Gastroesophageal sphincter (tissue), 4 donors: Measurements from ENCODE around the gene NT5C1B. TPM values are rescaled to one million over a fixed set of nuclear protein-coding genes. Genes with fewer than 3 reads are reported as not detected.

ENCODE experiments used
- ATAC-seq: fragments of 150-250 bp; one replicate; pipeline ENCODE4 v1.9.1; 2016; ENCODE audit warnings: mild to moderate bottlenecking, moderate library complexity
- H3K27ac ChIP-seq, 4 donors: fragments of 200-600 bp; sonication (generic) in 3 of 4; 1 replicate in 3 of 4; 2 replicates in 1 of 4; pipeline ENCODE4 v1.5.1; 2016 to 2019
- H3K27me3 ChIP-seq: fragments of 200-600 bp; sonication (generic); one replicate; pipeline ENCODE4 v1.5.1; 2019
- H3K36me3 ChIP-seq, 2 donors: fragments of 200-600 bp; sonication (generic); one replicate each; pipeline ENCODE4 v1.5.1; 2019; ENCODE audit warnings: control low read depth in 1 of 2
- H3K4me1 ChIP-seq, 3 donors: fragments of 200-600 bp; sonication (generic); 1 replicate in 2 of 3; 2 replicates in 1 of 3; pipeline ENCODE4 v1.5.1; 2016 to 2019; ENCODE audit warnings: control low read depth in 2 of 3
- H3K4me3 ChIP-seq, 2 donors: fragments of 200-600 bp; sonication (generic); one replicate each; pipeline ENCODE4 v1.5.1; 2019; ENCODE audit warnings: mild to moderate bottlenecking in 1 of 2, moderate library complexity in 1 of 2
- H3K9me3 ChIP-seq, 3 donors: fragments of 200-600 bp; sonication (generic); one replicate each; pipeline ENCODE4 v1.5.1; 2017 to 2019; ENCODE audit warnings: control low read depth in 2 of 3
- CTCF ChIP-seq, 4 experiments: fragments of 200-600 bp in 2 of 4; fragments of 450-650 bp in 2 of 4; sonication (generic) in 1 of 4; IDR thresholded peaks; one replicate each; pipeline ENCODE4 v1.5.1; 2017 to 2019; ENCODE audit warnings: antibody characterized with exemption in 4 of 4, mild to moderate bottlenecking in 2 of 4, moderate library complexity in 2 of 4
- EP300 ChIP-seq: sonication (generic); formaldehyde crosslinking; IDR thresholded peaks from one replicate; pipeline ENCODE4 v1.6.1; 2017; ENCODE audit warnings: antibody characterized with exemption, mild to moderate bottlenecking
- POLR2A ChIP-seq, 2 donors: fragments of 450-650 bp; IDR thresholded peaks; one replicate each; pipeline ENCODE4 v1.6.1; 2017; ENCODE audit warnings: antibody characterized with exemption in 2 of 2, mild to moderate bottlenecking in 2 of 2, moderate library complexity in 1 of 2
- POLR2AphosphoS5 ChIP-seq: sonication (generic); formaldehyde crosslinking; IDR thresholded peaks from one replicate; pipeline ENCODE4 v1.6.1; 2017; ENCODE audit warnings: antibody characterized with exemption
- WGBS, 2 donors: methylation state at CpG; one replicate each; pipeline ENCODE4 v1.1.5; 2018; ENCODE audit warnings: low coverage in 1 of 2; 5-methylcytosine and 5-hydroxymethylcytosine counted together
- total RNA-seq, 4 donors: library from RNA; depleted of rRNA; stranded (reverse); fragments of >200 nt; gene quantifications; one replicate each; pipeline ENCODE4 v1.1.0, GENCODE V29; 2016

Gene NT5C1B
- total RNA-seq, 4 donors from 2014 or later, result 0.39 TPM; not detected in 3

DNA sequence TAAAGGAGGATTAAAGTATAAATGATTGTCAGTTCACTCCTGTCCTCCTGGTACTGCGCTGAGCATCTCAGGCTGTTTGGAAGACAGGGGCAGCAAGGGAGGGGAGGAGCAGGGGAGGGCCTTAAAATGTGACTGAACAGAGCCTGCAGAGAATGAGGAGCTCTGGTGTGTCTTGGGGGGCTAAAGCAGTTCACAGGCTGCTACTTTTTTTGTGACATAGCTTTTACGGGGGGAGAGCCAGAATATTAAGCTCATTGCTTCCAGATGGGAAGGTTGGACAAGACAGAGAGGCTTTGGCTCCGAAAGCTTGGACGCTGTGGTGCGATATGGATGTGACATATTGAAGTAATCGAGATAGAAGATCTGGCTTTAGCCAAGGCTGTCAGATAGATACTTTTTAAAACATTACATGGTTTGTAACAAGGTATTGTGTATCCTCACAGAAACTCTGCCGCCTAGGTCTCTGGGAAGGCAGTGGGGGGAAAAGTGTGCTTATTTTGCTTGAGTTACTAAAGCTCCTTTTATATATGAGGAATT, 69.4 kb downstream of the NT5C1B start:
- ATAC-seq, result peak; percentile 28
- H3K27ac ChIP-seq, result peak overlapping the region; percentile 76 to 91 (median 80)
- 15 to 37% methylated on average over 6 to 7 of the region's 7 CpGs for WGBS, 2 donors
- no peak overlapping the region for H3K4me3 ChIP-seq
- no peaks in the 10 kb centered on the region for H3K9me3 ChIP-seq
- H3K36me3 ChIP-seq, result no peaks in the 10 kb centered on the region
- H3K27me3 ChIP-seq, result no peaks in the 10 kb centered on the region
- no peak for TF ChIP-seq CTCF (IDR thresholded peaks at IDR 0.05)
- TF ChIP-seq POLR2AphosphoS5, result no peak
- no peak for TF ChIP-seq EP300
- no peak for TF ChIP-seq POLR2A (IDR thresholded peaks at IDR 0.05)
- peaks cover 15 to 91% (median 40%) of the 10 kb centered on the region in 3 donors for H3K4me1 ChIP-seq

DNA sequence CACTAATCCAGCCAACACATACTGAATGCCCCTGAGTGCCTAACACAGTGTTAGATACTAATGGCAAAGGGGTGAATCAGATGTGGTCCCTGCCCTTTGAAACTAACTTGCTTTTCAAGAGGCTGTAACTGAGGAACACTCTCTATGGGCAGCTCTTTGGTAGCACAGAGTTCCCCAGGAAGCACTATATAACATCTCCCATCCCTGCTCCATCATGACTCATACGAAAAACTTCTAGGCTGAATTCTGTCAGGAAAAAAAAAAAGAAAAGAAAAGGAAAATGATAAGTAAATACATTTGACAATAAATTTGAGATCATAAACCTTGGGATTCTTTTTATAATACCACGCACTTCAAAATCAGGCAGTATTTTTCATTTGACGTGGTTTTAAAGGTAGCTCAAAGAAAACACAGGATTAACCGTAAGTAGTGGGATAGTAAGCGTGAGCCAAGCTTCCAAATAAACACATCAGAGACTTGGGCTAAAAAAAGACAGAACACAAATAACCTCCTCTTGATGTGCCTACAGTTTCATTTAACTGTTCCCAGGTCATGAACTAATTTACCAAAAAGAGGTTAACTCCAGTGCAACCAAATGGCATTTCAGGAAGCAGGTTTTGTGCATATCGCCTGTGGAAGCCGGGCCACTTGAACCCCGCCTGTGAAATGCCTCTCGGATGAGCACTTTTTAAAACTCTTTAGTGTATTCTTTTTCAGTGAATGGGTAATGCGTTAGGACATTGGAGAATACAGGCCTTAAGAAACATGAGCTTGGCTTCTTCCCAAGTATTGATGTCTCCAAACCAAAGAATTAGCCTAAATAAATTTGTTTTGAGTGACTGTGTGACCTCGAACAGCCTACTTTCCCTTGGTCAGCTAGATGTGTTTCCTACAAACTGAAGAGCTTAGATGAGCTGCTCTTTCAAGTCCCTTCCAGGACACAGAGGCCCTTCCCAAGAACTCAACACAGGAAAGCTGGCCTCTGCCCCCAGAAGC, 71.0 kb downstream of the NT5C1B start:
- H3K27ac ChIP-seq, result peak overlapping the region; percentile 76 to 91 (median 80)
- H3K4me1 ChIP-seq, result peaks cover 17 to 94% (median 42%) of the 10 kb centered on the region in 3 donors
- H3K4me3 ChIP-seq, result no peak overlapping the region
- H3K27me3 ChIP-seq, result no peaks in the 10 kb centered on the region
- H3K36me3 ChIP-seq, result no peaks in the 10 kb centered on the region
- no peaks in the 10 kb centered on the region for H3K9me3 ChIP-seq
- WGBS, 2 donors, result 22 to 26% methylated on average over 8 to 11 of the region's 11 CpGs
- peak; percentile 88 for TF ChIP-seq POLR2AphosphoS5
- no peak for TF ChIP-seq EP300
- TF ChIP-seq CTCF (IDR thresholded peaks at IDR 0.05), result no peak
- peak; percentile 34 for ATAC-seq

DNA sequence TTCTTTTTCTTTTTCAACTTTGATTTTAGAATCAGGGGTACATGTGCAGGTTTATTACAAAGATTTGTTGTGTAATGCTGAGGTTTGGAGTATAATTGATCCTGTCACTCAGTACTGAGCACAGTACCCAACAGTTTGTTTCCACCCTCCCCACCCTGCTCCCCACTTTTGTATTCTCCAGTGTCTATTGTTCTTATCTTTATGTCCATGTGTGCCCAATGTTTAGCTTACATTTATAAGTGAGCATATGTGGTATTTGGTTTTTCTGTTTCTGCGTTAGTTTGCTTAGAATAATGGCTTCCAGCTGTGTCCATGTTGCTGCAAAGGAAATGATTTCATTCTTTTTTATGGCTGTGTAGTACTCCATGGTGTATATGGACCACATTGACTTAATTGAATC, 72.0 kb downstream of the NT5C1B start:
- Histone ChIP-seq H3K27me3 (no peaks in the 10 kb centered on the region), H3K36me3 (no peaks in the 10 kb centered on the region), H3K4me3 (no peak overlapping the region), H3K27ac (peak overlapping the region; percentile 75 to 91 (median 78)), H3K9me3 (no peaks in the 10 kb centered on the region), H3K4me1 (peaks cover 17 to 83% (median 42%) of the 10 kb centered on the region in 3 donors)
- TF ChIP-seq POLR2A (IDR thresholded peaks at IDR 0.05) (no peak), EP300 (no peak), POLR2AphosphoS5 (no peak), CTCF (IDR thresholded peaks at IDR 0.05) (no peak)
- WGBS, 2 donors, result 67 to 75% methylated on average over 1 of the region's 1 CpG
- no peak for ATAC-seq

DNA sequence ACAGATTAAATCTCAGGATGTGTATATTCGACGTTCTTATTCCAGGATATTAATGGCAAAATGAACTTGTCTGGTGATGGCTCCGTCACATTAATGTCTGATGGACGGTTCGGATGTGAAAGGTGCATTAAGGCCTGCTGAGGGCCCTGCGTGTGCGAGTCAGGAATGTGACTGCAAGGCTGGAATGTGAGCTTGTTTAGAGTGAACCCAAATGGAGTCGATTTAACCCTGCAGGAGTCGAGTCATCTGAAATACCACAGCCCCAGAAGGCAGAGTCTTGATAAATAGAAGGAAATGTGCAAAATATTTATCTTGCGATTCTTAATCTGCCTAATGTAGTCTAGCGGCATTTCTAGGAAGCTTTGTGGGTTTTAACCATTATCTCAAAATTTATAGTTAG, 73.3 kb downstream of the NT5C1B start:
- H3K9me3 ChIP-seq, result no peaks in the 10 kb centered on the region
- H3K36me3 ChIP-seq, result no peaks in the 10 kb centered on the region
- peak overlapping the region; percentile 75 to 91 (median 78) for H3K27ac ChIP-seq
- H3K27me3 ChIP-seq, result no peaks in the 10 kb centered on the region
- no peak for TF ChIP-seq POLR2A (IDR thresholded peaks at IDR 0.05)
- TF ChIP-seq POLR2AphosphoS5, result peak; percentile 89
- ATAC-seq, result peak; percentile 61
- H3K4me1 ChIP-seq, result peaks cover 17 to 71% (median 42%) of the 10 kb centered on the region in 3 donors
- H3K4me3 ChIP-seq, result no peak overlapping the region
- 33 to 34% methylated on average over 4 to 10 of the region's 11 CpGs for WGBS, 2 donors

DNA sequence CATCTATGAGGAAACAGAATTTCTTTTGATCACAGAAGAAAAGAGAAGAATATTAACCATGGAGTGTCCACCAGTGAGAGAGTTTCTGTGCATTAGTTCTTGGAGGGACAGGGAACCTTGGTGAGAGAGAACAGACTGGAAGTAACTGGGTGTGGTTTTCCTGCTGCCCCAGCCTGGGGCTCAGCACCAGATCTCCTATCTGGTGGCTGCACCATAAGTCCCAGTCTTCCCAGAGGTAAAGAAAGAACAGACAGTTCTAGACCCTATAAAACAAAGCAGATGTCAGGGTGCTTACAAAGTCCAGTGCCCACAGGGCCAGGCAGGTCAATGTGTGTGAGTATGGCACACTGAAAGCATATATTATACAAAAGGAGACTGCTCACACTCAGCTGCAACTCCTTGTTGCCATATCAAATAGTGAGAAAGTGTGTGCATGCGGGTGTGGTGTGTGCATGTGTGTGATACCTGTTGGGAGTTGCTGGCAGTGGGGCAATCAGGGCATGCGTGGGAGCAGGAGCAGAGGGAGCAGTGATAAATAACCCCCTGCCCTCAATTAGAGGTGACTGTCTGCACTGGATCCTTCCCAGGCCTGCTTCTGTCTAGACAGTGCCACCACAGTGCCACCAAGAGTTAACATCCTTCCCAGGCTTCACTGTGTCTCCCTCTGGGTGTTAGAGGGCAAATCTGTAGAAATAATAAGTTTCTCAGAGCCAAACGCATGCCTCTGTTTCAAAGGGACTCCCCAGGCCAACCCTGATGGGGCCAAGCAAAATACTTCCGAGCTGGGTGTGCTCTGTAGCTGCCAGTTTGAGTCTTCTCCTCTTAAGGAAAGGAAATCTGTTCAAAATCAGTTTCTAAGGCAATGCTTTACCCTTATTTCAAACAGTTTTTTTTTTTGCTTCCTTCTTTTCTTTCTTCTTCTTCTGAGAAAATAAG, 74.6 kb downstream of the NT5C1B start:
- TF ChIP-seq POLR2AphosphoS5 (no peak), EP300 (no peak), CTCF (IDR thresholded peaks at IDR 0.05) (no peak), POLR2A (IDR thresholded peaks at IDR 0.05) (no peak)
- peak overlapping the region; percentile 45 to 80 (median 76) for H3K27ac ChIP-seq
- peaks cover 9 to 58% (median 30%) of the 10 kb centered on the region in 3 donors for H3K4me1 ChIP-seq
- no peaks in the 10 kb centered on the region for H3K27me3 ChIP-seq
- no peaks in the 10 kb centered on the region for H3K36me3 ChIP-seq
- no peaks in the 10 kb centered on the region for H3K9me3 ChIP-seq
- ATAC-seq, result no peak
- no peak overlapping the region for H3K4me3 ChIP-seq
- 47 to 100% methylated on average over 1 to 4 of the region's 4 CpGs for WGBS, 2 donors
